Measurements from ENCODE around the gene ZNF224.

DNA sequence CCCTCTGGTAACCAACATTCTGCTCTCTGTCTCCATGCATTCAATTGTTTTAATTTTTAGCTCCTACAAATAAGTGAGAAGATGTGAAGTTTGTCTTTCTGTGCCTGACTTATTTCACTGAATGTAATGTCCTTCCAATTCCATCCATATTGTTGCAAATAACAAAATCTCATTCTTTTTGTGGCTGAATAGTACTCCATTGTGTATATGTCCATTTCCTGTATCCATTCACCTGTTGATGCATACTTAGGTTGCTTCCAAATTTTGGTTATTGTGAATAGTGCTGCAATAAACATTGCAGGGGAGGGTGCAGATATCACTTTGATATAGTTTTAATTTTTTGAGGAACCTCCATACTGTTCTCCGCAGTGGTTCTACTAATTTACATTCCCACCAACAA, 24.7 kb upstream of the ZNF224 start:
- TF ChIP-seq RCOR1 (conservative IDR thresholded peaks at IDR 0.05; ENCODE audit: low read depth, low read length) = no peak
- TF ChIP-seq NKRF (conservative IDR thresholded peaks at IDR 0.05) = no peak
- no peak for TF ChIP-seq SMC3 (IDR thresholded peaks at IDR 0.05; ENCODE audit: borderline replicate concordance, low read length)
- TF ChIP-seq, protein P1, sequence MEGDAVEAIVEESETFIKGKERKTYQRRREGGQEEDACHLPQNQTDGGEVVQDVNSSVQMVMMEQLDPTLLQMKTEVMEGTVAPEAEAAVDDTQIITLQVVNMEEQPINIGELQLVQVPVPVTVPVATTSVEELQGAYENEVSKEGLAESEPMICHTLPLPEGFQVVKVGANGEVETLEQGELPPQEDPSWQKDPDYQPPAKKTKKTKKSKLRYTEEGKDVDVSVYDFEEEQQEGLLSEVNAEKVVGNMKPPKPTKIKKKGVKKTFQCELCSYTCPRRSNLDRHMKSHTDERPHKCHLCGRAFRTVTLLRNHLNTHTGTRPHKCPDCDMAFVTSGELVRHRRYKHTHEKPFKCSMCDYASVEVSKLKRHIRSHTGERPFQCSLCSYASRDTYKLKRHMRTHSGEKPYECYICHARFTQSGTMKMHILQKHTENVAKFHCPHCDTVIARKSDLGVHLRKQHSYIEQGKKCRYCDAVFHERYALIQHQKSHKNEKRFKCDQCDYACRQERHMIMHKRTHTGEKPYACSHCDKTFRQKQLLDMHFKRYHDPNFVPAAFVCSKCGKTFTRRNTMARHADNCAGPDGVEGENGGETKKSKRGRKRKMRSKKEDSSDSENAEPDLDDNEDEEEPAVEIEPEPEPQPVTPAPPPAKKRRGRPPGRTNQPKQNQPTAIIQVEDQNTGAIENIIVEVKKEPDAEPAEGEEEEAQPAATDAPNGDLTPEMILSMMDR (IDR thresholded peaks at IDR 0.05 in 2 of 3, conservative IDR thresholded peaks at IDR 0.05 in 1 of 3; ENCODE audit: control insufficient read depth in 2 of 3, extremely low read depth in 1 of 3, insufficient read depth in 1 of 3, low read depth in 3 of 3, low read length in 3 of 3) = no peak
- no peak for TF ChIP-seq POLR2A (IDR thresholded peaks at IDR 0.05; ENCODE audit: low read depth, low read length)
- TF ChIP-seq MXI1 (IDR thresholded peaks at IDR 0.05; ENCODE audit: low read depth, low read length) = no peak
- no peak for TF ChIP-seq EZH2 (IDR thresholded peaks at IDR 0.05; ENCODE audit: borderline replicate concordance, control insufficient read depth, low read depth, low read length)
- TF ChIP-seq ESRRA (IDR thresholded peaks at IDR 0.05; ENCODE audit: low read length) = no peak
- no peak for TF ChIP-seq SP1 (IDR thresholded peaks at IDR 0.05; ENCODE audit: low read depth, low read length)
- no peak for TF ChIP-seq JUND (IDR thresholded peaks at IDR 0.05; ENCODE audit: low read depth, low read length)
- no peak for TF ChIP-seq HDAC6 (IDR thresholded peaks at IDR 0.05; ENCODE audit: unreplicated experiment)
- no peak for TF ChIP-seq MTA2 (IDR thresholded peaks at IDR 0.05; ENCODE audit: low read depth)
- TF ChIP-seq POLR2AphosphoS5 (IDR thresholded peaks at IDR 0.05; ENCODE audit: low read length) = no peak
